Measurements from ENCODE around the gene RARRES1. TPM values are rescaled to one million over a fixed set of nuclear protein-coding genes. Genes with fewer than 3 reads are reported as not detected.
"Not testable (repeated sequence)": the region's sequence is repeated elsewhere in the genome, so short reads cannot be mapped to it uniquely, and the experiment has no call there.

Gene RARRES1
- polyA plus RNA-seq, 1 donor = 111 TPM

- H3K27ac ChIP-seq (ENCODE audit: low read length) = no peak overlapping the region
- DNase-seq = no peak
- H3K4me1 ChIP-seq (ENCODE audit: control insufficient read depth, insufficient read depth, low read length) = no peaks in the 10 kb centered on the region
- no peak overlapping the region for H3K4me3 ChIP-seq (ENCODE audit: low read length)
- no peaks in the 10 kb centered on the region for H3K27me3 ChIP-seq (ENCODE audit: control insufficient read depth, insufficient read depth, low read length)
- H3K9me3 ChIP-seq (ENCODE audit: control insufficient read depth, low read depth, low read length) = no peaks in the 10 kb centered on the region
- peaks cover 42% of the 10 kb centered on the region for H3K36me3 ChIP-seq (ENCODE audit: control insufficient read depth, insufficient read depth, low read length)
Measured at GRCh38 chr3:158700559-158700958, 31.7 kb downstream of the RARRES1 start.

GRCh38 chr3:158696618-158697017 lies 35.6 kb downstream of the RARRES1 start:
- peaks cover 30% of the 10 kb centered on the region for H3K36me3 ChIP-seq (ENCODE audit: control insufficient read depth, insufficient read depth, low read length)
- no peaks in the 10 kb centered on the region for H3K4me1 ChIP-seq (ENCODE audit: control insufficient read depth, insufficient read depth, low read length)
- H3K9me3 ChIP-seq (ENCODE audit: control insufficient read depth, low read depth, low read length) = no peaks in the 10 kb centered on the region
- DNase-seq = no peak
- no peak overlapping the region for H3K27ac ChIP-seq (ENCODE audit: low read length)
- 100% methylated on average over 1 of the region's 2 CpGs for whole genome bisulfite sequencing (ENCODE audit: insufficient coverage, low lambda C conversion rate)
- no peak overlapping the region for H3K4me3 ChIP-seq (ENCODE audit: low read length)
- no peaks in the 10 kb centered on the region for H3K27me3 ChIP-seq (ENCODE audit: control insufficient read depth, insufficient read depth, low read length)

- WGBS (ENCODE audit: insufficient coverage, low lambda C conversion rate) = no CpG with 5 or more reads among the region's 3 CpGs
Measured at GRCh38 chr3:158693866-158694456, 38.3 kb downstream of the RARRES1 start.

DNA sequence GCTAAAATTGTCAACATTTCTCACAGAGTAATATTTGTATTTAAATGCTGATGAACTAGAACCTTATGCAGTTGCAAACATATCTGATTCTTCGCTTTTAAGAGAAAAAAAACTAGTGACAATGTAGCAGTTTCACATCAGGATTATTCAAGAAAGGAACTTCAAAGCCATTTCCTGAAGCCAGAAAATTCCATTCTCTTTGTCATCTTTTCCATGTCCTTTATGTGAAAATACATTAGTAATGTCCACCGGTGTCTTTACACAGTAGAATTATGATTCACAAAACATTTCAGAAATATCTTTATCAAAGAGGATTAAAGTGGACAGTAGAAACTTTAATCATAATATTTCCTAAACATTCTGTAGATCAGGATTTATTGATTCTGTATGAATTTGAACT lies 47.1 kb downstream of the RARRES1 start:
- Histone ChIP-seq H3K4me3 (ENCODE audit: low read length) (no peak overlapping the region), H3K36me3 (ENCODE audit: control insufficient read depth, insufficient read depth, low read length) (peaks cover 6% of the 10 kb centered on the region), H3K27me3 (ENCODE audit: control insufficient read depth, insufficient read depth, low read length) (no peaks in the 10 kb centered on the region), H3K9me3 (ENCODE audit: control insufficient read depth, low read depth, low read length) (no peaks in the 10 kb centered on the region), H3K4me1 (ENCODE audit: control insufficient read depth, insufficient read depth, low read length) (no peaks in the 10 kb centered on the region), H3K27ac (ENCODE audit: low read length) (no peak overlapping the region)
- DNase-seq = no peak
- WGBS (ENCODE audit: insufficient coverage, low lambda C conversion rate) = 100% methylated on average over 2 of the region's 2 CpGs

More at GRCh38 chr3:158693866-158694456, 38.3 kb downstream of the RARRES1 start:
- H3K4me3 ChIP-seq (ENCODE audit: low read length); H3K27ac ChIP-seq (ENCODE audit: low read length); H3K27me3 ChIP-seq (ENCODE audit: control insufficient read depth, insufficient read depth, low read length); H3K9me3 ChIP-seq (ENCODE audit: control insufficient read depth, low read depth, low read length); DNase-seq; H3K4me1 ChIP-seq (ENCODE audit: control insufficient read depth, insufficient read depth, low read length): not testable (repeated sequence)
- H3K36me3 ChIP-seq (ENCODE audit: control insufficient read depth, insufficient read depth, low read length) = peaks cover 26% of the 10 kb centered on the region

- peaks cover 6% of the 10 kb centered on the region for H3K36me3 ChIP-seq (ENCODE audit: control insufficient read depth, insufficient read depth, low read length)
- no peak overlapping the region for H3K4me3 ChIP-seq (ENCODE audit: low read length)
- H3K4me1 ChIP-seq (ENCODE audit: control insufficient read depth, insufficient read depth, low read length) = no peaks in the 10 kb centered on the region
- DNase-seq = no peak
- no peaks in the 10 kb centered on the region for H3K27me3 ChIP-seq (ENCODE audit: control insufficient read depth, insufficient read depth, low read length)
- no peaks in the 10 kb centered on the region for H3K9me3 ChIP-seq (ENCODE audit: control insufficient read depth, low read depth, low read length)
- H3K27ac ChIP-seq (ENCODE audit: low read length) = no peak overlapping the region
- WGBS (ENCODE audit: insufficient coverage, low lambda C conversion rate) = 88% methylated on average over 2 of the region's 5 CpGs
Measured at GRCh38 chr3:158683230-158683962, 48.9 kb downstream of the RARRES1 start.

DNA sequence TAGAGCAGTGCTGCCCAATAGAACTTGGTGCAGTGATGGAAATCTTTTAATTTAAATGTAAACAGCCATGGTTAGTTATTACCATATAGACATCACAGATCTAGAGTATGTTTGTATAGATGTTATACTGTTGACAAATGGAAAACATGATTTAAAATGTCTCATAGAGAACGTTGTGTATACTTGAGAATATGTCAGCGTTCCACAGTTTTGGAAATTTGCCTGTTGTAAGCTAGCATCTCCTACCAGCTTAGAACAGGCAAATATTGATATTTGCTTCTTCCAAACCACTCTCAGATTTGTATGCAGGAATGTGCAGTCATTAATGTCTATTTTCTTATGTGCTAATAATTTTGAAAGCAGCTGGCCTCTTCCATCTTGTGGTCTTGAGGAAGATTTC lies 51.4 kb downstream of the RARRES1 start:
- H3K27me3 ChIP-seq (ENCODE audit: control insufficient read depth, insufficient read depth, low read length) = no peaks in the 10 kb centered on the region
- H3K9me3 ChIP-seq (ENCODE audit: control insufficient read depth, low read depth, low read length) = no peaks in the 10 kb centered on the region
- no peak overlapping the region for H3K4me3 ChIP-seq (ENCODE audit: low read length)
- peaks cover 11% of the 10 kb centered on the region for H3K36me3 ChIP-seq (ENCODE audit: control insufficient read depth, insufficient read depth, low read length)
- no peak overlapping the region for H3K27ac ChIP-seq (ENCODE audit: low read length)
- DNase-seq = no peak
- no CpG with 5 or more reads among the region's 2 CpGs for WGBS (ENCODE audit: insufficient coverage, low lambda C conversion rate)
- H3K4me1 ChIP-seq (ENCODE audit: control insufficient read depth, insufficient read depth, low read length) = no peaks in the 10 kb centered on the region

DNA sequence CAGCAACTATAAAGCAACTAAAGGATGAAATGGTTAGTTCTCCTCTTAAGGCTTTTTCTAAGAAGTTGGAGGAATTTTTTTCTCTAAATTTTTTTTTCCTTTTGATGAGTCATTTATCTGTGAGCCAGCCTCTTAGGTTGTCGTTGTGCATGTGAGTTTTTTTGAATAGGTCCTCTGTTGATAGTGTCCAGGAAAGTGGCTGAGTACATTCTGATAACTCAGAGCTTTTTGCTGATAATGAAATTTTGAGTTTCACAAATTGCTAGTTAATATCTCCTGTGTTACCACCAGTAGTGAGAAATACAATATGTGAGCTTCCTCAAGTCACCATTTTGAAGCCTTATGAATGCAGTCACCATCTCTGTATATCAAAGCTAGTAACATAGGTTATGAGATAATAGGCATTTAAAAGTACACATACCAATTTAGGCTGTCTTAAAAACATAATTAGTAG lies 52.7 kb downstream of the RARRES1 start:
- Histone ChIP-seq H3K36me3 (ENCODE audit: control insufficient read depth, insufficient read depth, low read length) (peaks cover 11% of the 10 kb centered on the region), H3K27ac (ENCODE audit: low read length) (no peak overlapping the region), H3K4me1 (ENCODE audit: control insufficient read depth, insufficient read depth, low read length) (no peaks in the 10 kb centered on the region), H3K9me3 (ENCODE audit: control insufficient read depth, low read depth, low read length) (no peaks in the 10 kb centered on the region), H3K27me3 (ENCODE audit: control insufficient read depth, insufficient read depth, low read length) (no peaks in the 10 kb centered on the region), H3K4me3 (ENCODE audit: low read length) (no peak overlapping the region)
- no peak for DNase-seq
- WGBS (ENCODE audit: insufficient coverage, low lambda C conversion rate) = no CpG with 5 or more reads among the region's 1 CpG

GRCh38 chr3:158678687-158679086 lies 53.6 kb downstream of the RARRES1 start:
- no peak for DNase-seq
- Histone ChIP-seq H3K4me1 (ENCODE audit: control insufficient read depth, insufficient read depth, low read length) (no peaks in the 10 kb centered on the region), H3K36me3 (ENCODE audit: control insufficient read depth, insufficient read depth, low read length) (peaks cover 9% of the 10 kb centered on the region), H3K27me3 (ENCODE audit: control insufficient read depth, insufficient read depth, low read length) (no peaks in the 10 kb centered on the region), H3K9me3 (ENCODE audit: control insufficient read depth, low read depth, low read length) (no peaks in the 10 kb centered on the region), H3K27ac (ENCODE audit: low read length) (no peak overlapping the region), H3K4me3 (ENCODE audit: low read length) (no peak overlapping the region)
- WGBS (ENCODE audit: insufficient coverage, low lambda C conversion rate) = no CpG with 5 or more reads among the region's 2 CpGs

DNA sequence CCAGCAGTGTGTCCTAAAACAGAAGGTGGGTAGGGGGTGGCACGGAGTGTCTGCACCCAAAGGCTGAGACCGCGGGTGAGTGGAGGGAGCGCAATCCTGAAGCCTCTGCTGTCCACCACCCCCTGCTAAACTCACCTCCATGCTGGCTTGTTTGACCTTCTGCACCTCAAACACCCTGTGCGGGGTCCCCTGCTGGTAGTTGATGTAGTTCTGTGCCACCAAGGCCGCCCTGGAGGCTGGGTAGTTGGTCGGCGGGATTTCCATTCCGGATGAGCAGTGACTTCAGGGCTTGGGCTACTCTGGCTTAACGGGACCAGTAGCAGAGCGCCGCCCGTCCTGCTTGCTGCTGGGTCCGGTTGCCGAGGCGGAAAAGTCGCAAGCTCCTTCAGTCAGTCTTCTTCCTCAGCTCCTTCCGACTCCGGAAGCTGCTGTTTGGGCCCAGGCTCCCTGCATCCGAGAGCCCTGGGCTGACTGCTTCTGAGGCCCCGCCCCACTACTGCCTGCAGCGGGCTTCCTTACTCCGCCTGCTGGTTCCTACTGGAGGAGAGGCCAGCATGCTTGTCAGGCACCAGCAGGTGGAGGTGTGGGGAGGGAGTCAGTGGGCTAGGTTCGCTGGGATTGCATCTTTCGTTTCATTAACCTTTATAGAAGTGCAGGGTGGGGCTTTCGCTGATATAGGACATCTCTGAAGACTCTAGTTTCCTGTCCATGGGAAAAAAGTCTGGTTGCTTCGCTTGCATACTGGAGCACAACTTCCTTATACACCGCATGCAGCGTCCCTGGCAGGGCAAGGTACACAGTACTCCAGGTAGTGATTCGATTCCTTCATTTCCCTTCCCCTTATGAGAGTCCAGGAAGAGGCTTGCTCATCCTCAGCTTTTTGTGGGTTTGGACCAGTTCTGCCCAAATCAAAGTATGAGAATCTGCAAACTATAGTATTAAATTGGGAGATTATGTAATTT lies 59.8 kb downstream of the RARRES1 start, which contains the start of gene LXN:
Gene LXN, minus strand, starts transcription at position 434 of the 962 bp plus-strand sequence. Its CDS starts 170 bp downstream, at position 264.
- Histone ChIP-seq H3K27ac (ENCODE audit: low read length) (peak within 1 kb of the TSS; percentile 78), H3K27me3 (ENCODE audit: control insufficient read depth, insufficient read depth, low read length) (no peaks in the 10 kb centered on the region), H3K4me1 (ENCODE audit: control insufficient read depth, insufficient read depth, low read length) (peaks cover 6% of the 10 kb centered on the region), H3K4me3 (ENCODE audit: low read length) (peak within 1 kb of the TSS; percentile 76), H3K36me3 (ENCODE audit: control insufficient read depth, insufficient read depth, low read length) (peaks cover 16% of the 10 kb centered on the region), H3K9me3 (ENCODE audit: control insufficient read depth, low read depth, low read length) (no peaks in the 10 kb centered on the region)
- DNase-seq = peak; percentile 93 to 97
- no CpG with 5 or more reads among the region's 30 CpGs for WGBS (ENCODE audit: insufficient coverage, low lambda C conversion rate)

DNA sequence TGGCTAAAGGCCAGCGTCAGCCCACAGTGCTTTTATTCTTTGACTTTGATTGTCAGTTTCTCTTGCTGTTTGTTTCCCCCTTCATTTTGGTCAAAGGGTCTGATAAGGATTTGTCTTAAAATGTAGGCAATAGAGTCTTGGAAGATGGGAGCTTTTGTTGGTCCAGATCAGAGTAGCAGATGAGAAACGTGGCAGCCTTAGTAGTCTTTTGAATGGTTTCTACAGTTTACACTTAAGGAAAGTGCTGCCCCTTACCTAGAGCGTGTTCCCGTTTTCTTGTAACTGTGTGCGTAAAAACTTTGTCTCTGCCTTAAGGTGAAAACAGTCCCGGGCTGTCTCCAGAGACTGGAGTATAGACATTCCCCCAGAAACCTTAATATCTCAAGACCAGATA lies 60.4 kb downstream of the RARRES1 start:
- WGBS (ENCODE audit: insufficient coverage, low lambda C conversion rate) = no CpG with 5 or more reads among the region's 6 CpGs
- Histone ChIP-seq H3K4me3 (ENCODE audit: low read length) (peak overlapping the region; percentile 76), H3K27ac (ENCODE audit: low read length) (peak overlapping the region; percentile 78), H3K9me3 (ENCODE audit: control insufficient read depth, low read depth, low read length) (no peaks in the 10 kb centered on the region), H3K4me1 (ENCODE audit: control insufficient read depth, insufficient read depth, low read length) (peaks cover 6% of the 10 kb centered on the region), H3K27me3 (ENCODE audit: control insufficient read depth, insufficient read depth, low read length) (no peaks in the 10 kb centered on the region), H3K36me3 (ENCODE audit: control insufficient read depth, insufficient read depth, low read length) (peaks cover 16% of the 10 kb centered on the region)
- no peak for DNase-seq
